ENCODE results near the gene SPRN.

GRCh38 chr10:133457100-133457841 is 32.8 kb upstream of the SPRN start:
- TF ChIP-seq POLR2A (IDR thresholded peaks at IDR 0.05) (no peak), CTCF (IDR thresholded peaks at IDR 0.05) (no peak)
